ENCODE results near the gene RNGTT.

Gene RNGTT

DNA sequence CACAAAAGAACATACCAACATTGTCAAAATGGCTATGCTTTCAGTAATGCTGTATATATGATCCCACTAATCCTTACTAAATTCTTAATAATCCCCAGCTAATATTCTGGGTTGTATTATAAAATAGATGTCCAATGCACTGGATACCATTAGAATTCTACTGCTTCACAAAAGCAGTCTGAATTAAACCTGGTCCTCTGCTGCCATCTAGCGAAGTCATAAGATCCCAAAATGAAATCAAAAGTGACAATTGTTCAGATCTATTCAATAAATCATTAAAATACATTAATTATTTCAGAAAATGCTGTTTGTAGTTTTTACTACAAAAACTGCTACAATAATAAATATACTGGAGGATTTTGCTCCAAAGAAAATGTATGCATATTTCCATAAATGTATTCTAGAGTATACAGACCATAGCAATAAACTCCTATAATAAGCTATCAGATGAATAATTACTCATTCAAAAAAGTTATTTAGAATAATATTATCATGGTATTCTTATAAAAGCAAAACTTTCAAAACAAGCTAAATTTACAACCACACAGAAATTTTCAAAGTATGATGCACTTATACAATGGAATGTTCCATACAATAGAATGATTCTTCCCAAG lies 92.6 kb downstream of the RNGTT start:
- H3K27ac ChIP-seq (ENCODE audit: low read length) = no peak overlapping the region
- H3K27me3 ChIP-seq (ENCODE audit: low read depth, low read length) = no peaks in the 10 kb centered on the region
- H3K9me3 ChIP-seq (ENCODE audit: control insufficient read depth in 1 of 2, low read length in 2 of 2) = no peaks in the 10 kb centered on the region
- no peak overlapping the region for H3K4me3 ChIP-seq (ENCODE audit: low read depth in 1 of 2, low read length in 2 of 2)
- no peaks in the 10 kb centered on the region for H3K4me1 ChIP-seq (ENCODE audit: control insufficient read depth in 1 of 2, insufficient read depth in 2 of 2, low read length in 2 of 2)
- H3K36me3 ChIP-seq (ENCODE audit: control insufficient read depth in 1 of 2, insufficient read depth in 2 of 2, low read length in 2 of 2) = no peaks in the 10 kb centered on the region

DNA sequence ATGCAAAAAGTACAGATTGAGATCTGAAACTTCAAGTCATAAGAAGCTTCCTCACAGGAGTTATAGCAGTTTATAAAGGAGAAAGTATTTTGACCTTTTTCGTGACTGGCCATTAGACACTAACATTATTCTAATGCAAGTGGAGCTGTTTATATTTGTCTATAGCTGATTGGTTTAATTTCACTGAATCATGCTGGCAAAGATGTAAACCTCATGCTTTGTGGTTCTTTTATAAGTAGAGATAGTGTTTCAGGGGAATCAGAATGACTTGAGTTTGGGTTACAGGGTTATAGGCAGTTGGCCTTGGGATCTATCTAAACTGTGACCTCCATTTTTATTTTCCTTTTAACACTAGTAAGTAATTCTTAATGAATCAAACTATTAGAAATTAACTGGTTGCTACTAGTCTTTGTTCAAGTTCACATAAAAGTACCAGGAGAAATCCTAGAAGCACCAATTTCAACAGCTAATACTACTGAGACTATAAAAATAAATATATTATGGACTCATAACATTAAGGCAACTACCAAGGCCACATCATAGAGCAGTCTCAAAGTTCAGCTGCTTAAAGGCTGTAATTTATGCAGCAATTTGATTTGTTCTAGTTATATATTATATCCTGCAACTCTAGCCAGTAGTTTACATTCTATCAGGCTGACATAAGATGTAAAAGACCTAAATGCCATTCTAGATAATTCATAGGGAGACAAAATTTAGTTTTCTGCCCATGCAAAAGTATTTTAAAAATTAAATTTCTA lies 94.0 kb downstream of the RNGTT start:
- Histone ChIP-seq H3K4me3 (ENCODE audit: low read depth in 1 of 2, low read length in 2 of 2) (no peak overlapping the region), H3K27me3 (ENCODE audit: low read depth, low read length) (no peaks in the 10 kb centered on the region), H3K4me1 (ENCODE audit: control insufficient read depth in 1 of 2, insufficient read depth in 2 of 2, low read length in 2 of 2) (no peaks in the 10 kb centered on the region), H3K36me3 (ENCODE audit: control insufficient read depth in 1 of 2, insufficient read depth in 2 of 2, low read length in 2 of 2) (no peaks in the 10 kb centered on the region), H3K27ac (ENCODE audit: low read length) (no peak overlapping the region), H3K9me3 (ENCODE audit: control insufficient read depth in 1 of 2, low read length in 2 of 2) (no peaks in the 10 kb centered on the region)

DNA sequence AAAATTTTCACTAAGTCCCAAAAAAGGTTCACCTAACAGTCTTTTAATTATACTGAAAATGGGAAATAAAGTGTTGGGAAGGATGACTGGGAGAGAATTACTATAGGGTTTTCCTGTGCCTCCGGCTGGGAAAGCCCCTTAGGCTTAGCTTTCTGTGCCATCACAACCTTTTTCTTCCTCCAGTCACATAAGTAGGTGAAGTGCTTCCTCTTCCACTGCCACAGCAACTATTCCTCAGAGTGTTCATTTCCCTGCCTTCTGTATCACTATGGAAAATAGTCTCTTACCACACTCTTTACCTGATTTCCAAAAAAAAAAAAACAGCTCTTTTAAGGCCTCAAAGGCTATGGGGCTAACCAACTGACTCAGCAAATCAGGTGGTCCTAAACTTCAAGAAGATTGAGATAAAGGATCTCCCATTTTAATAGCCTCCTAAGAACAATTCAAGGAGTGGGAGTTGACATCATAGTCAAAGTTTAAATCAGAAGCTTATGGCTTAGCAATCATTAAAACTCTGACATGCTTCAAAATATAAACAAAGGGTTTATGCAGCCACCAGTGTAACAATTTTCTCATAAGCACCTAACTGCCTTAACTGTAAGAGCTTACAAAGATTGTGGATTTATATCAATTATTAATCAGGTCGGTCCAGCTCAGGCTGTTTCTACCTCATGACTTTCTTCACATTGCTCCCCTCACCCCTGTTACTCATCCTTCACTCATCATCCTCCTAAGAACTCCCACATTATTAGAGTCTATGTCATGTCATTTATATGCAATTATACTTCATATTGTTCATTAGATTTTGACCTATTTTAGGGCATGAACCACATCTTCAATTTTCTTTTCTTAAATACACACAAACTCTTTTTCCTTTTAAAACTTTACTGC lies 95.3 kb downstream of the RNGTT start:
- no peak overlapping the region for H3K4me3 ChIP-seq (ENCODE audit: low read depth in 1 of 2, low read length in 2 of 2)
- H3K4me1 ChIP-seq (ENCODE audit: control insufficient read depth in 1 of 2, insufficient read depth in 2 of 2, low read length in 2 of 2) = no peaks in the 10 kb centered on the region
- no peaks in the 10 kb centered on the region for H3K36me3 ChIP-seq (ENCODE audit: control insufficient read depth in 1 of 2, insufficient read depth in 2 of 2, low read length in 2 of 2)
- H3K9me3 ChIP-seq (ENCODE audit: control insufficient read depth in 1 of 2, low read length in 2 of 2) = no peaks in the 10 kb centered on the region
- no peaks in the 10 kb centered on the region for H3K27me3 ChIP-seq (ENCODE audit: low read depth, low read length)
- H3K27ac ChIP-seq (ENCODE audit: low read length) = no peak overlapping the region

GRCh38 chr6:88866856-88867255 lies 96.6 kb downstream of the RNGTT start:
- H3K27me3 ChIP-seq (ENCODE audit: low read depth, low read length) = no peaks in the 10 kb centered on the region
- H3K36me3 ChIP-seq (ENCODE audit: control insufficient read depth in 1 of 2, insufficient read depth in 2 of 2, low read length in 2 of 2) = no peaks in the 10 kb centered on the region
- no peaks in the 10 kb centered on the region for H3K9me3 ChIP-seq (ENCODE audit: control insufficient read depth in 1 of 2, low read length in 2 of 2)
- no peak overlapping the region for H3K4me3 ChIP-seq (ENCODE audit: low read depth in 1 of 2, low read length in 2 of 2)
- H3K27ac ChIP-seq (ENCODE audit: low read length) = no peak overlapping the region
- H3K4me1 ChIP-seq (ENCODE audit: control insufficient read depth in 1 of 2, insufficient read depth in 2 of 2, low read length in 2 of 2) = no peaks in the 10 kb centered on the region

GRCh38 chr6:88865275-88865674 lies 98.1 kb downstream of the RNGTT start:
- H3K4me3 ChIP-seq (ENCODE audit: low read depth in 1 of 2, low read length in 2 of 2) = no peak overlapping the region
- H3K36me3 ChIP-seq (ENCODE audit: control insufficient read depth in 1 of 2, insufficient read depth in 2 of 2, low read length in 2 of 2) = no peaks in the 10 kb centered on the region
- H3K9me3 ChIP-seq (ENCODE audit: control insufficient read depth in 1 of 2, low read length in 2 of 2) = no peaks in the 10 kb centered on the region
- no peak overlapping the region for H3K27ac ChIP-seq (ENCODE audit: low read length)
- no peaks in the 10 kb centered on the region for H3K4me1 ChIP-seq (ENCODE audit: control insufficient read depth in 1 of 2, insufficient read depth in 2 of 2, low read length in 2 of 2)
- no peaks in the 10 kb centered on the region for H3K27me3 ChIP-seq (ENCODE audit: low read depth, low read length)

DNA sequence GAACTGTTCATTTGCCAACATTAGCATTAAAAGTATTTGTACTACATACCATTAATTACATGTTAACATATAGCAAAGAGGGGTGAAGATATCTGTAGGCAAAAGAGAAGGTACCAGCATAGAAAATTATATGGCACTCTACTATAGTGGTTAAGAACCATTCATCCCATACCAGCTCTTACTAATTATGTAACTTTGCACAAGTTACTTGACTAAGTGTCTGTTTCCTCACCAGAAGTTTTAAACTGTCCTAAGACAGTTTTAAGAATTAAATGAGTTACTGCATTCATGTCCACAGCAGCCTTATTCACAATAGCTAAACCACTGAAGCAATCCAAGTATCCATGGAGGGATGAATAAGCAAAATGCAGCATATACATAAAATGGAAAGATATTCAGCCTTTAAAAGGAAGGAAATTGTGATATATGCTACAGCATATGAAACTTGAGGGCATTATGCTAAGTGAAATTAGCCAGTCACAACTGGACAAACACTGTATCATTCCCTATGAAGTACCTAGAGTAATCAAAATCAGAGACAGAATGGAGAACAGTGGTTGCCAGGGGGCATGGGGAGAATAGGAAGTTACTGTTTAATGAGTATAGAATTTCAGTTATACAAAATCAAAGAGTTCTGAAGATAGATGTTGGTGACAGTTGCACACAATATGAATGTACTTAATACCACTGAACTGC lies 98.9 kb downstream of the RNGTT start:
- H3K9me3 ChIP-seq (ENCODE audit: control insufficient read depth in 1 of 2, low read length in 2 of 2) = no peaks in the 10 kb centered on the region
- H3K4me1 ChIP-seq (ENCODE audit: control insufficient read depth in 1 of 2, insufficient read depth in 2 of 2, low read length in 2 of 2) = no peaks in the 10 kb centered on the region
- H3K4me3 ChIP-seq (ENCODE audit: low read depth in 1 of 2, low read length in 2 of 2) = no peak overlapping the region
- H3K27ac ChIP-seq (ENCODE audit: low read length) = no peak overlapping the region
- no peaks in the 10 kb centered on the region for H3K36me3 ChIP-seq (ENCODE audit: control insufficient read depth in 1 of 2, insufficient read depth in 2 of 2, low read length in 2 of 2)
- no peaks in the 10 kb centered on the region for H3K27me3 ChIP-seq (ENCODE audit: low read depth, low read length)

DNA sequence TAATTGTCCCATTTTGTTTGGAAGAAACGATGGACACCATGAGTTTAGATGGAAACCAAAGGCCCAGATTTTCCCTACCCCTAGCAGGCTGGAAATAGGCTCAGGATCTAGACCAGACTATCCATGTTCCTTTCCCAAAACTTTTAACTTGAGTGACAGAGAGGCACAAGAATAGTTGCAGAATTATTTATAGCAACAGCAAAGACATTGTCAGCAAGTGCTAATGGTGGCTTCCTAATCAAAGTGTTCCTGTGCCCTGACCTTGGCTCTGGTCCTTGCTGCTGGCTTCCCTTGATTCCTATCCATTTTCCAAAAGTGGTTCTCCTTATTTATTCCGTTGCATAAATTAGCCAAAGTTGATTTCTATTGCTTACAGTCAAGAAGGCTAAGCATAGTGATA lies 103.1 kb downstream of the RNGTT start:
- Histone ChIP-seq H3K9me3 (ENCODE audit: control insufficient read depth in 1 of 2, low read length in 2 of 2) (no peaks in the 10 kb centered on the region), H3K36me3 (ENCODE audit: control insufficient read depth in 1 of 2, insufficient read depth in 2 of 2, low read length in 2 of 2) (no peaks in the 10 kb centered on the region), H3K4me1 (ENCODE audit: control insufficient read depth in 1 of 2, insufficient read depth in 2 of 2, low read length in 2 of 2) (no peaks in the 10 kb centered on the region), H3K27me3 (ENCODE audit: low read depth, low read length) (no peaks in the 10 kb centered on the region), H3K27ac (ENCODE audit: low read length) (no peak overlapping the region), H3K4me3 (ENCODE audit: low read depth in 1 of 2, low read length in 2 of 2) (no peak overlapping the region)

GRCh38 chr6:88858455-88858854 lies 105.0 kb downstream of the RNGTT start:
- H3K27ac ChIP-seq (ENCODE audit: low read length) = no peak overlapping the region
- no peaks in the 10 kb centered on the region for H3K9me3 ChIP-seq (ENCODE audit: control insufficient read depth in 1 of 2, low read length in 2 of 2)
- H3K4me3 ChIP-seq (ENCODE audit: low read depth in 1 of 2, low read length in 2 of 2) = no peak overlapping the region
- no peaks in the 10 kb centered on the region for H3K4me1 ChIP-seq (ENCODE audit: control insufficient read depth in 1 of 2, insufficient read depth in 2 of 2, low read length in 2 of 2)
- no peaks in the 10 kb centered on the region for H3K36me3 ChIP-seq (ENCODE audit: control insufficient read depth in 1 of 2, insufficient read depth in 2 of 2, low read length in 2 of 2)
- no peaks in the 10 kb centered on the region for H3K27me3 ChIP-seq (ENCODE audit: low read depth, low read length)

GRCh38 chr6:88856566-88856965 lies 106.9 kb downstream of the RNGTT start:
- H3K4me3 ChIP-seq (ENCODE audit: low read depth in 1 of 2, low read length in 2 of 2) = no peak overlapping the region
- H3K36me3 ChIP-seq (ENCODE audit: control insufficient read depth in 1 of 2, insufficient read depth in 2 of 2, low read length in 2 of 2) = no peaks in the 10 kb centered on the region
- H3K27ac ChIP-seq (ENCODE audit: low read length) = no peak overlapping the region
- H3K9me3 ChIP-seq (ENCODE audit: control insufficient read depth in 1 of 2, low read length in 2 of 2) = no peaks in the 10 kb centered on the region
- H3K4me1 ChIP-seq (ENCODE audit: control insufficient read depth in 1 of 2, insufficient read depth in 2 of 2, low read length in 2 of 2) = no peaks in the 10 kb centered on the region
- no peaks in the 10 kb centered on the region for H3K27me3 ChIP-seq (ENCODE audit: low read depth, low read length)

DNA sequence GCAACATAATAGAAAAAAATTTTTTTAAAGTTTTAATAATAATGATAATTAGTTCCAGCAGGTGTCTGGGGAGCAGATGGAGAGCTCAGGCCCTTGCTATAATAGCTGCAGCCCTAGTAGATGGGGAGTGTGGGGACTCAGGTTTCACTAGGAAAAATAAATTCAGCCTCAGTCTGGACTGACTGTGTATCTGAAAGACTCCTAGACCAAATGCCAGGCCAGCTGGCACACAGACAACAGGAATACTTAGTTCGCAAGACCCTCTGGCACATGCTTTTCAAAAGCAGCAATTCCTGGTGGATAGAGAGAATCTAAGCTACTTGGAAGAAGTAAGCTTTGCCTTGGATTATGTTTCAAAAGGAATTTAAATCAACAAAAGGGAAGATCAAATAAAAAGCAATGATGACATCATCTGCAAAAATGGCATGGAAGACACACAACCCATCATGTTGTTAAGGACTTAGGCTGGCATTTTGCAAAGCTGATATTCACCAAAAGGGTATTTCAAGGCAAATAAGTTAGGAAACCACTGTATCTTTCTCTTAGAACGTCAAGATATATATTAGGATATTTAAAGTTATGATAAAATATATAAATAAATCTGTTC lies 107.8 kb downstream of the RNGTT start:
- no peak overlapping the region for H3K4me3 ChIP-seq (ENCODE audit: low read depth in 1 of 2, low read length in 2 of 2)
- no peaks in the 10 kb centered on the region for H3K27me3 ChIP-seq (ENCODE audit: low read depth, low read length)
- no peaks in the 10 kb centered on the region for H3K36me3 ChIP-seq (ENCODE audit: control insufficient read depth in 1 of 2, insufficient read depth in 2 of 2, low read length in 2 of 2)
- H3K4me1 ChIP-seq (ENCODE audit: control insufficient read depth in 1 of 2, insufficient read depth in 2 of 2, low read length in 2 of 2) = no peaks in the 10 kb centered on the region
- H3K9me3 ChIP-seq (ENCODE audit: control insufficient read depth in 1 of 2, low read length in 2 of 2) = no peaks in the 10 kb centered on the region
- no peak overlapping the region for H3K27ac ChIP-seq (ENCODE audit: low read length)

DNA sequence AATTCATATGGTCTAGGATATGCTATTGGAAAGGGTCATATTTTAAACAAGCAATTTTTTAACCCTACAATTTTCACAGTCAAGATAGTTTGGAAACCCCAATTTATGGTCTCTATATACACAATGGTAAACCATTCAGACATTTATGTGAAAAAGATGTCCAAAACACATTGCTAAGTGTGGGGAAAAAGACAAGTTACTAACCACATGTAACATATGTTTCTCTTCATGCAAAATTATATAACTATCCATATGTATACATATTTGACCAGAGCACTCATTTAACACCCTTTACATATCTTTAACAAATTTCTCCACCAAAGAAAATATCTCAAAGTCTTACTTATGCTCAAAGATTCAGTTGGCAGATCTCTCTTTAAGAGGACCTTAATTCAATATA lies 110.6 kb downstream of the RNGTT start:
- H3K9me3 ChIP-seq (ENCODE audit: control insufficient read depth in 1 of 2, low read length in 2 of 2) = no peaks in the 10 kb centered on the region

More for the DNA sequence above, 110.6 kb downstream of the RNGTT start:
- no peaks in the 10 kb centered on the region for H3K36me3 ChIP-seq (ENCODE audit: control insufficient read depth in 1 of 2, insufficient read depth in 2 of 2, low read length in 2 of 2)
- no peak overlapping the region for H3K4me3 ChIP-seq (ENCODE audit: low read depth in 1 of 2, low read length in 2 of 2)
- no peak overlapping the region for H3K27ac ChIP-seq (ENCODE audit: low read length)
- H3K27me3 ChIP-seq (ENCODE audit: low read depth, low read length) = no peaks in the 10 kb centered on the region
- no peaks in the 10 kb centered on the region for H3K4me1 ChIP-seq (ENCODE audit: control insufficient read depth in 1 of 2, insufficient read depth in 2 of 2, low read length in 2 of 2)

Data from muscle layer of duodenum (tissue), 2 donors.